ENCODE measurements around the gene LYST. TPM values are rescaled to one million over a fixed set of nuclear protein-coding genes. Genes with fewer than 3 reads are reported as not detected.

Gene LYST
- polyA plus RNA-seq, 1 donor (not counting 4 experiments of a cell fraction or from before 2014, with no cell fraction given) = 24.7 TPM

DNA sequence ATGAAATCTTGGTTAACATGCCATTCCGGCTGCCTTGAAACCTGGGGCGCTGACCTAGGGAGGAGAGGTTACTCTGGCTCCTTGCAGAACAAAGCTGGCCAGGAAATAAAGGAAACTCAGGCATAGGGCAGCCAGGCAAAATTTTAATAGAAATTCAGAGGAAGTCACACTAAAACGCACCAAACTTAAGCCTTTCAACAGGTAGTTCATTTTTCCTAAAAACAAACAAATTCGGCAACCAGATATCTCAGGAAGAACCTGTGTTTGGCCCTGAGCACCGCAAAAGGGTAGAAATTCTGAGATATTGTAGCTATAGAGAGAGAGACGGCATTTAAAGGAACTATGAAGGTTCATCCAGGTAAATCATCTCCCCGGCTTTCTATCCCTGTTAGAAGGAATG is 13.1 kb downstream of the LYST start:
- H3K4me1 ChIP-seq (ENCODE audit: control insufficient read depth, extremely low read depth, insufficient read depth, low read length) = no peaks in the 10 kb centered on the region
- peaks cover 60% of the 10 kb centered on the region for H3K79me2 ChIP-seq (ENCODE audit: control insufficient read depth, insufficient read depth, low read length)
- TF ChIP-seq, protein P1, sequence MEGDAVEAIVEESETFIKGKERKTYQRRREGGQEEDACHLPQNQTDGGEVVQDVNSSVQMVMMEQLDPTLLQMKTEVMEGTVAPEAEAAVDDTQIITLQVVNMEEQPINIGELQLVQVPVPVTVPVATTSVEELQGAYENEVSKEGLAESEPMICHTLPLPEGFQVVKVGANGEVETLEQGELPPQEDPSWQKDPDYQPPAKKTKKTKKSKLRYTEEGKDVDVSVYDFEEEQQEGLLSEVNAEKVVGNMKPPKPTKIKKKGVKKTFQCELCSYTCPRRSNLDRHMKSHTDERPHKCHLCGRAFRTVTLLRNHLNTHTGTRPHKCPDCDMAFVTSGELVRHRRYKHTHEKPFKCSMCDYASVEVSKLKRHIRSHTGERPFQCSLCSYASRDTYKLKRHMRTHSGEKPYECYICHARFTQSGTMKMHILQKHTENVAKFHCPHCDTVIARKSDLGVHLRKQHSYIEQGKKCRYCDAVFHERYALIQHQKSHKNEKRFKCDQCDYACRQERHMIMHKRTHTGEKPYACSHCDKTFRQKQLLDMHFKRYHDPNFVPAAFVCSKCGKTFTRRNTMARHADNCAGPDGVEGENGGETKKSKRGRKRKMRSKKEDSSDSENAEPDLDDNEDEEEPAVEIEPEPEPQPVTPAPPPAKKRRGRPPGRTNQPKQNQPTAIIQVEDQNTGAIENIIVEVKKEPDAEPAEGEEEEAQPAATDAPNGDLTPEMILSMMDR (optimal IDR thresholded peaks at IDR 0.05 in 1 of 3, IDR thresholded peaks at IDR 0.05 in 1 of 3, conservative IDR thresholded peaks at IDR 0.05 in 1 of 3; ENCODE audit: extremely low read depth in 1 of 3, insufficient read depth in 2 of 3, low read length in 3 of 3) = no peak
- TF ChIP-seq EZH2 (IDR thresholded peaks at IDR 0.05; ENCODE audit: low read length) = no peak
- no peak overlapping the region for H3K4me2 ChIP-seq (ENCODE audit: control insufficient read depth, extremely low read depth, insufficient read depth, low read depth, low read length)
- no peak overlapping the region for H3K9ac ChIP-seq (ENCODE audit: control insufficient read depth, extremely low read depth, insufficient read depth, low read length)
- no peaks in the 10 kb centered on the region for H4K20me1 ChIP-seq (ENCODE audit: control insufficient read depth, extremely low read depth, insufficient read depth, low read length)
- no peak overlapping the region for H2AFZ ChIP-seq (ENCODE audit: control insufficient read depth, low read length)
- no peak overlapping the region for H3K4me3 ChIP-seq (ENCODE audit: control insufficient read depth in 2 of 3, extremely low read depth in 1 of 3, insufficient read depth in 2 of 3, low read depth in 1 of 3, low read length in 3 of 3)
- H3K36me3 ChIP-seq (ENCODE audit: control insufficient read depth in 2 of 2, extremely low read depth in 1 of 2, insufficient read depth in 2 of 2, low read length in 2 of 2) = no peaks in the 10 kb centered on the region
- no peaks in the 10 kb centered on the region for H3K27me3 ChIP-seq (ENCODE audit: control insufficient read depth, extremely low read depth, insufficient read depth, low read length)
- dilution Hi-C loops (cut with MboI; ENCODE audit: extremely low pct_ligation_motif_present, low sequenced_read_pairs) = no loop called here
- H3K9me1 ChIP-seq (ENCODE audit: control insufficient read depth, extremely low read depth, insufficient read depth, low read length) = no peaks in the 10 kb centered on the region
- H3K27ac ChIP-seq (ENCODE audit: control insufficient read depth, insufficient read depth, low read length) = no peak overlapping the region
- no peak for FAIRE-seq
- DNase-seq (ENCODE audit: low read depth, low spot score) = no peak
- H3K9me3 ChIP-seq (ENCODE audit: control insufficient read depth, low read depth, low read length) = no peaks in the 10 kb centered on the region

DNA sequence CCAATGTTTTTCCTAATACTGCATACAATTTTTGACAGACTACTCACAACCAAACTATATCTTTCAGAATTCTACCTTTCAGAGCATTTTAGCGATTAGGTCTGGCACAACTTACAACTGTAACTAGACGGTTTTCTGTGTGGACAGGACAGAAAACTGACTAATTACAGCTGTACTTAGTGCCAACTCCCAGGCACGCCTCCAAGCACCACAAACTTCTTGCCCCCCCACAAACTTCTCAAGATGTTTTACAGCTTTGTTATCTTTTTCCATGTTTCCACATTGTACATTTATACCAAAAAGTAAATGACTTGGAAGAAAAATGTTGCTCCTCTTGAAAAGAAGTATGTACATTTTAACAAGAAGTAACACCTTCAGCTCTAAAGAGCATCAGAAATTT is 13.8 kb downstream of the LYST start:
- Histone ChIP-seq H3K4me2 (ENCODE audit: control insufficient read depth, extremely low read depth, insufficient read depth, low read depth, low read length) (no peak overlapping the region), H3K36me3 (ENCODE audit: control insufficient read depth in 2 of 2, extremely low read depth in 1 of 2, insufficient read depth in 2 of 2, low read length in 2 of 2) (no peaks in the 10 kb centered on the region), H3K9me3 (ENCODE audit: control insufficient read depth, low read depth, low read length) (no peaks in the 10 kb centered on the region), H3K4me3 (ENCODE audit: control insufficient read depth in 2 of 3, extremely low read depth in 1 of 3, insufficient read depth in 2 of 3, low read depth in 1 of 3, low read length in 3 of 3) (no peak overlapping the region), H3K9me1 (ENCODE audit: control insufficient read depth, extremely low read depth, insufficient read depth, low read length) (no peaks in the 10 kb centered on the region), H3K4me1 (ENCODE audit: control insufficient read depth, extremely low read depth, insufficient read depth, low read length) (no peaks in the 10 kb centered on the region), H3K9ac (ENCODE audit: control insufficient read depth, extremely low read depth, insufficient read depth, low read length) (no peak overlapping the region), H3K27ac (ENCODE audit: control insufficient read depth, insufficient read depth, low read length) (no peak overlapping the region), H3K79me2 (ENCODE audit: control insufficient read depth, insufficient read depth, low read length) (peaks cover 59% of the 10 kb centered on the region), H2AFZ (ENCODE audit: control insufficient read depth, low read length) (no peak overlapping the region), H4K20me1 (ENCODE audit: control insufficient read depth, extremely low read depth, insufficient read depth, low read length) (no peaks in the 10 kb centered on the region), H3K27me3 (ENCODE audit: control insufficient read depth, extremely low read depth, insufficient read depth, low read length) (no peaks in the 10 kb centered on the region)
- dilution Hi-C loops (cut with MboI; ENCODE audit: extremely low pct_ligation_motif_present, low sequenced_read_pairs) = no loop called here
- no peak for TF ChIP-seq EZH2 (IDR thresholded peaks at IDR 0.05; ENCODE audit: low read length)
- TF ChIP-seq, protein P1 (optimal IDR thresholded peaks at IDR 0.05 in 1 of 3, IDR thresholded peaks at IDR 0.05 in 1 of 3, conservative IDR thresholded peaks at IDR 0.05 in 1 of 3; ENCODE audit: extremely low read depth in 1 of 3, insufficient read depth in 2 of 3, low read length in 3 of 3) = no peak
- DNase-seq (ENCODE audit: low read depth, low spot score) (no peak), FAIRE-seq (no peak)
